OCI-LY3 (cell line): ENCODE data around the gene DRC3.

Experiments used
- H2AFZ ChIP-seq: fragments of 200-600, 300-600 bp; shearing (Covaris generic); 2 replicates; pipeline ENCODE4 v1.6.0; 2014; ENCODE audit warnings: antibody characterized with exemption, low read depth, low read length
- H3K27ac ChIP-seq: fragments of 200-600, 300-600 bp; sonication (generic); 2 replicates; pipeline ENCODE4 v1.5.1; 2014; ENCODE audit warnings: mild to moderate bottlenecking, low read length, moderate library complexity, mixed read lengths
- H3K27me3 ChIP-seq: fragments of 200-600, 300-600 bp; sonication (generic); 2 replicates; pipeline ENCODE4 v1.6.1; 2014; ENCODE audit warnings: low read depth, low read length, mixed read lengths
- H3K36me3 ChIP-seq: fragments of 200-600, 300-600 bp; sonication (generic); replicated peaks from 2 replicates; pipeline ENCODE3; 2014; ENCODE audit warnings: low read depth, low read length, mixed read lengths
- H3K4me1 ChIP-seq: fragments of 300-600, 200-600 bp; sonication (generic); 2 replicates; pipeline ENCODE4 v1.6.1; 2014; ENCODE audit warnings: low read length, mixed read lengths
- H3K4me2 ChIP-seq: fragments of 200-600, 300-600 bp; sonication (generic); 2 replicates; pipeline ENCODE4 v1.6.1; 2014; ENCODE audit warnings: low read length, mixed read lengths
- H3K4me3 ChIP-seq: fragments of 300-600, 200-600 bp; sonication (generic); 2 replicates; pipeline ENCODE4 v1.5.1; 2014; ENCODE audit warnings: antibody characterized with exemption, mild to moderate bottlenecking, low read length, moderate library complexity
- H3K79me2 ChIP-seq: fragments of 300-600, 200-600 bp; shearing (Covaris generic); 2 replicates; pipeline ENCODE4 v1.6.1; 2014; ENCODE audit warnings: mild to moderate bottlenecking, low read length, mixed read lengths
- H3K9ac ChIP-seq: fragments of 300-600, 200-600 bp; shearing (Covaris generic); 2 replicates; pipeline ENCODE4 v1.6.0; 2014; ENCODE audit warnings: mild to moderate bottlenecking, low read length, moderate library complexity
- H3K9me3 ChIP-seq: fragments of 200-600, 300-600 bp; shearing (Covaris generic); 2 replicates; pipeline ENCODE4 v1.6.1; 2014; ENCODE audit warnings: low read length, mixed read lengths; ENCODE audit not compliant: insufficient read depth
- H4K20me1 ChIP-seq: fragments of 200-600, 300-600 bp; sonication (generic); 2 replicates; pipeline ENCODE4 v1.6.1; 2016; ENCODE audit warnings: low read length, mixed read lengths; ENCODE audit not compliant: insufficient read depth
- CTCF ChIP-seq: fragments of 200-600, 300-600 bp; sonication (generic); IDR thresholded peaks from 2 replicates; pipeline ENCODE4 v1.5.1; 2014; ENCODE audit warnings: antibody characterized with exemption, low read length, low read depth
- EZH2phosphoT487 ChIP-seq: fragments of 200-600 bp; shearing (Covaris generic); IDR thresholded peaks from 2 replicates; pipeline ENCODE4 v1.6.1; 2018; ENCODE audit warnings: antibody characterized with exemption, mixed run types, low read depth

DRC3 gene

DNA sequence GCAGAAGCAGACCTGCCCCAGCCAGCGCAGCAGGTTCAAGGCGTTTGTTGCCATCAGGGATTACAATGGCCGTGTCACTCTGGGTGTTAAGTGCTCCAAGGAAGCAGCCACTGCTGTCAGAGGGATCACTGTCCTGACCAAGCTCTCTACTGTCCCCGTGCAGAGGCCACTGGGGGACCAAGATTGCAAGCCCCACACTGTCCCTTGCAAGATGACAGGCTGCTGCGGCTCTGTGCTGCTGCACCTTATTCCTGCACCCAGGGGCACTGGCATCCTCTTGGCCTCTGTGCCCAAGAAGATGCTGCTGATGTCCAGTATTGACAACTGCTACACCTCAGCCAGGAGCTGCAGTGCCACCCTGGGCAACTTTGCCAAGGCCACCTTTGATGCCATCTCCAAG is 38.6 kb downstream of the DRC3 start:
- H3K4me1 ChIP-seq = no peaks in the 10 kb centered on the region
- no peaks in the 10 kb centered on the region for H3K36me3 ChIP-seq
- TF ChIP-seq EZH2phosphoT487 (no peak), CTCF (no peak)
- no peak overlapping the region for H3K9ac ChIP-seq
- no peaks in the 10 kb centered on the region for H3K9me3 ChIP-seq
- H2AFZ ChIP-seq = no peak overlapping the region
- no peaks in the 10 kb centered on the region for H4K20me1 ChIP-seq
- no peak overlapping the region for H3K4me3 ChIP-seq
- no peak overlapping the region for H3K27ac ChIP-seq
- no peaks in the 10 kb centered on the region for H3K79me2 ChIP-seq
- no peak overlapping the region for H3K4me2 ChIP-seq
- no peaks in the 10 kb centered on the region for H3K27me3 ChIP-seq

GRCh38 chr17:18014006-18014405 is 41.3 kb downstream of the DRC3 start:
- Histone ChIP-seq H3K36me3 (no peaks in the 10 kb centered on the region), H4K20me1 (no peaks in the 10 kb centered on the region), H3K9me3 (no peaks in the 10 kb centered on the region), H3K4me2 (no peak overlapping the region), H2AFZ (no peak overlapping the region), H3K27me3 (no peaks in the 10 kb centered on the region), H3K4me1 (no peaks in the 10 kb centered on the region), H3K9ac (no peak overlapping the region), H3K27ac (no peak overlapping the region), H3K79me2 (no peaks in the 10 kb centered on the region), H3K4me3 (no peak overlapping the region)
- TF ChIP-seq CTCF = no peak
- no peak for TF ChIP-seq EZH2phosphoT487

DNA sequence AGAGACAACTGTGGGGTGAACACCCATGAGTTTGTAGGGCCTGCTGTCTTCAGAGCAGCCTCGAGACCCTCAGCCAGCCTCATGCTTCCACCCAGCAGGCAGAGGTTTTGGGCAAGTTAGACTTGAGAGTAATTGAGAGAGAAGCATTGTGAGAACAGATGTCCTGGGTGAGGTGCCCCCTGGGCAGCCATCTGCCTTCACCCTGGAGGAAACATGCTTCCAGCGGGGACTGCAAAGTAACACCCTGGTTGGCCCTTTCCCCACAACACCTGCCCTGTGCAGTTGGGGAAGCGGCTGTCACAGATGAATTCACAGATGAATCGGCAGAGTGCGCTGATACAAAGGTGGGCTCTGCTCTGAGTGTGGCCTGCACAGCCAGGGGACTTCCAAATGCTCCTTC is 42.9 kb downstream of the DRC3 start:
- Histone ChIP-seq H3K36me3 (no peaks in the 10 kb centered on the region), H2AFZ (no peak overlapping the region), H3K79me2 (no peaks in the 10 kb centered on the region), H3K9ac (no peak overlapping the region), H3K4me2 (no peak overlapping the region), H3K4me1 (no peaks in the 10 kb centered on the region), H3K27me3 (no peaks in the 10 kb centered on the region), H3K4me3 (no peak overlapping the region), H3K27ac (no peak overlapping the region), H3K9me3 (no peaks in the 10 kb centered on the region), H4K20me1 (no peaks in the 10 kb centered on the region)
- TF ChIP-seq CTCF (no peak), EZH2phosphoT487 (no peak)

- H3K4me1 ChIP-seq = no peaks in the 10 kb centered on the region
- no peak overlapping the region for H3K4me3 ChIP-seq
- no peak overlapping the region for H2AFZ ChIP-seq
- H3K27ac ChIP-seq = no peak overlapping the region
- no peak for TF ChIP-seq EZH2phosphoT487
- TF ChIP-seq CTCF = no peak
- H3K79me2 ChIP-seq = no peaks in the 10 kb centered on the region
- H3K9me3 ChIP-seq = no peaks in the 10 kb centered on the region
- H3K4me2 ChIP-seq = no peak overlapping the region
- no peaks in the 10 kb centered on the region for H4K20me1 ChIP-seq
- H3K36me3 ChIP-seq = no peaks in the 10 kb centered on the region
- H3K27me3 ChIP-seq = no peaks in the 10 kb centered on the region
- no peak overlapping the region for H3K9ac ChIP-seq
Observed at GRCh38 chr17:18016426-18016825, 43.8 kb downstream of the DRC3 start.
